Naive thymus-derived CD4-positive, alpha-beta T cell (primary cell): ENCODE results near the gene UPK3A. TPM values are rescaled to one million over a fixed set of nuclear protein-coding genes. Genes with fewer than 3 reads are reported as not detected.
"Not testable (repeated sequence)": the region's sequence is repeated elsewhere in the genome, so short reads cannot be mapped to it uniquely, and the experiment has no call there.

Experiments used
- ATAC-seq: fragments of 150-1000 bp; cut with Tn5 transposase; 2 replicates; pipeline ENCODE4 v1.10.0; 2021; ENCODE audit warnings: mild to moderate bottlenecking, moderate library complexity
- CTCF ChIA-PET: fragments of 350-600 bp; sonication (Branson Sonifier 250); formaldehyde crosslinking; loops from one replicate; lab custom pipeline; 2021; ENCODE audit warnings: antibody characterized with exemption; lab: Charles Lee
- POLR2A ChIA-PET: fragments of 350-600 bp; sonication (Branson Sonifier 250); formaldehyde crosslinking; loops from one replicate; lab custom pipeline; 2021; ENCODE audit warnings: antibody characterized with exemption, inconsistent platforms; lab: Charles Lee
- DNase-seq, 9 donors: peaks; one replicate each; pipeline versions ENCODE4 v3.0.0 to v3.0.0-alpha.2; 2020 to 2022; ENCODE audit warnings: mixed read lengths in 1 of 9
- H3K27ac ChIP-seq: one replicate; pipeline ENCODE4 v1.7.0; 2013; ENCODE audit warnings: mild to moderate bottlenecking, low read depth, low read length, moderate library complexity
- H3K27me3 ChIP-seq, 2 donors: one replicate each; pipeline ENCODE4 v1.7.0; 2013; ENCODE audit warnings: low read length in 2 of 2, mild to moderate bottlenecking in 2 of 2, moderate library complexity in 2 of 2; ENCODE audit not compliant: control insufficient read depth in 2 of 2, insufficient read depth in 2 of 2
- H3K36me3 ChIP-seq, 3 experiments: 1 replicate in 2 of 3; 2 replicates in 1 of 3; pipeline ENCODE4 v1.7.0; 2013; ENCODE audit warnings: low read length in 3 of 3, mild to moderate bottlenecking in 3 of 3, moderate library complexity in 1 of 3; ENCODE audit not compliant: insufficient read depth in 3 of 3, control insufficient read depth in 2 of 3
- H3K4me1 ChIP-seq, 2 donors: one replicate each; pipeline ENCODE4 v1.7.0; 2013; ENCODE audit warnings: low read length in 2 of 2, mild to moderate bottlenecking in 2 of 2, moderate library complexity in 1 of 2; ENCODE audit not compliant: control insufficient read depth in 2 of 2, insufficient read depth in 2 of 2
- H3K4me3 ChIP-seq: 2 replicates; pipeline ENCODE4 v1.7.0; 2013; ENCODE audit warnings: mild to moderate bottlenecking, low read length
- H3K9me3 ChIP-seq, 3 experiments: 1 replicate in 2 of 3; 2 replicates in 1 of 3; pipeline ENCODE4 v1.7.0; 2013; ENCODE audit warnings: low read length in 3 of 3; ENCODE audit not compliant: control insufficient read depth in 2 of 3
- H3K27ac Mint-ChIP-seq, 9 donors: one replicate each; pipeline ENCODE4 v1.8.0; 2020 to 2022; ENCODE audit warnings: mixed read lengths in 9 of 9, mild to moderate bottlenecking in 8 of 9, moderate library complexity in 5 of 9, inconsistent platforms in 2 of 9
- H3K27me3 Mint-ChIP-seq, 5 donors: one replicate each; pipeline ENCODE4 v1.8.0; 2021 to 2022; ENCODE audit warnings: mixed read lengths in 5 of 5, mild to moderate bottlenecking in 1 of 5
- H3K36me3 Mint-ChIP-seq, 5 donors: one replicate each; pipeline ENCODE4 v1.8.0; 2020 to 2022; ENCODE audit warnings: mixed read lengths in 5 of 5, mild to moderate bottlenecking in 3 of 5, inconsistent platforms in 1 of 5
- H3K4me1 Mint-ChIP-seq, 7 donors: one replicate each; pipeline ENCODE4 v1.8.0; 2020 to 2022; ENCODE audit warnings: mixed read lengths in 7 of 7, mild to moderate bottlenecking in 3 of 7, inconsistent platforms in 1 of 7
- H3K4me3 Mint-ChIP-seq, 10 donors: one replicate each; pipeline ENCODE4 v1.8.0; 2020 to 2022; ENCODE audit warnings: mild to moderate bottlenecking in 10 of 10, mixed read lengths in 10 of 10, moderate library complexity in 6 of 10, inconsistent platforms in 2 of 10
- H3K9me3 Mint-ChIP-seq, 11 donors: one replicate each; pipeline ENCODE4 v1.8.0; 2020 to 2022; ENCODE audit warnings: mixed read lengths in 11 of 11, mild to moderate bottlenecking in 4 of 11, inconsistent platforms in 1 of 11, moderate library complexity in 1 of 11
- intact Hi-C, 2 donors: fragments of 100-400 bp; cut with micrococcal nuclease; formaldehyde crosslinking; loops; one replicate each; pipeline ENCODE4 v1.15.1; 2023
- polyA plus RNA-seq, 2 donors: library from polyadenylated mRNA; unstranded; fragments of 300-500 nt; fragmentation: Illumina TruSeq; gene quantifications; one replicate each; pipeline ENCODE4 v1.2.3, GENCODE V29; 2021
- total RNA-seq, 6 experiments: library from RNA in 5 of 6; stranded (reverse) in 5 of 6; gene quantifications; 1 replicate in 5 of 6; 2 replicates in 1 of 6; pipeline ENCODE4 v1.2.3 and lab custom pipeline; 2021 to 2026

The UPK3A gene
- total and polyA plus RNA-seq, 7 experiments from 2014 or later = 0.25 to 0.61 TPM; not detected in 5

- peaks cover 0 to 6% (median 0%) of the 10 kb centered on the region in 5 donors for H3K27me3 Mint-ChIP-seq
- Histone ChIP-seq H3K36me3 (no peaks in the 10 kb centered on the region), H3K27ac (no peak overlapping the region), H3K9me3 (no peaks in the 10 kb centered on the region), H3K4me3 (no peak overlapping the region), H3K4me1 (peaks cover 8 to 9% of the 10 kb centered on the region in 2 donors), H3K27me3 (no peaks in the 10 kb centered on the region)
- intact Hi-C loops = no loop called here
- ATAC-seq (peak; percentile 43), DNase-seq (no peak)
- no peaks in the 10 kb centered on the region for H3K9me3 Mint-ChIP-seq
- H3K4me1 Mint-ChIP-seq = peaks cover 0 to 15% (median 9%) of the 10 kb centered on the region in 7 donors
- H3K4me3 Mint-ChIP-seq = no peak overlapping the region
- ChIA-PET POLR2A (no interaction called here), CTCF (no interaction called here)
- H3K36me3 Mint-ChIP-seq = no peaks in the 10 kb centered on the region
- no peak overlapping the region for H3K27ac Mint-ChIP-seq
These were observed 6.5 kb downstream of the UPK3A start for GRCh38 chr22:45291061-45291930.

GRCh38 chr22:45291931-45292290, 7.2 kb downstream of the UPK3A start:
- no peak for ATAC-seq
- Histone ChIP-seq H3K27ac (no peak overlapping the region), H3K4me1 (peaks cover 13 to 15% of the 10 kb centered on the region in 2 donors), H3K4me3 (no peak overlapping the region), H3K9me3 (no peaks in the 10 kb centered on the region), H3K36me3 (no peaks in the 10 kb centered on the region), H3K27me3 (no peaks in the 10 kb centered on the region)
- H3K27me3 Mint-ChIP-seq = no peaks in the 10 kb centered on the region
- H3K9me3 Mint-ChIP-seq = no peaks in the 10 kb centered on the region
- intact Hi-C loops = no loop called here
- H3K4me3 Mint-ChIP-seq = no peak overlapping the region
- peaks cover 5 to 21% (median 15%) of the 10 kb centered on the region in 7 donors for H3K4me1 Mint-ChIP-seq
- H3K27ac Mint-ChIP-seq = no peak overlapping the region
- POLR2A ChIA-PET = no interaction called here
- no peaks in the 10 kb centered on the region for H3K36me3 Mint-ChIP-seq
- CTCF ChIA-PET = no interaction called here
- DNase-seq = no peak

GRCh38 chr22:45292731-45293442, 8.1 kb downstream of the UPK3A start:
- Mint-ChIP-seq H3K4me3 (peak overlapping the region in 1 of 10 donors; percentile 35), H3K36me3 (no peaks in the 10 kb centered on the region), H3K9me3 (no peaks in the 10 kb centered on the region), H3K27ac (peak overlapping the region in 3 of 9 donors; percentile 14 to 71 (median 21)), H3K4me1 (peaks cover 7 to 31% (median 19%) of the 10 kb centered on the region in 7 donors), H3K27me3 (no peaks in the 10 kb centered on the region)
- ChIA-PET CTCF (no interaction called here), POLR2A (no interaction called here)
- Histone ChIP-seq H3K4me3 (no peak overlapping the region), H3K9me3 (no peaks in the 10 kb centered on the region), H3K27me3 (no peaks in the 10 kb centered on the region), H3K27ac (no peak overlapping the region), H3K4me1 (peaks cover 15 to 20% of the 10 kb centered on the region in 2 donors), H3K36me3 (no peaks in the 10 kb centered on the region)
- intact Hi-C loops = no loop called here
- no peak for DNase-seq
- no peak for ATAC-seq

- Histone ChIP-seq H3K36me3 (no peaks in the 10 kb centered on the region), H3K9me3 (no peaks in the 10 kb centered on the region), H3K4me3 (no peak overlapping the region), H3K27me3 (no peaks in the 10 kb centered on the region), H3K4me1 (peaks cover 15 to 20% of the 10 kb centered on the region in 2 donors), H3K27ac (no peak overlapping the region)
- Mint-ChIP-seq H3K27me3 (no peaks in the 10 kb centered on the region), H3K27ac (peak overlapping the region in 6 of 9 donors; percentile 21 to 82 (median 61)), H3K4me1 (peaks cover 7 to 39% (median 19%) of the 10 kb centered on the region in 7 donors), H3K4me3 (peak overlapping the region in 1 of 10 donors; percentile 62), H3K9me3 (no peaks in the 10 kb centered on the region), H3K36me3 (no peaks in the 10 kb centered on the region)
- intact Hi-C loops = no loop called here
- POLR2A ChIA-PET = interaction anchor here (1.0 kb wide), 1 partner anchor 12 kb away, joined by 3 read pairs; no protein-coding TSS in a partner anchor
- DNase-seq (no peak), ATAC-seq (no peak)
- CTCF ChIA-PET = no interaction called here
These were observed 9.3 kb downstream of the UPK3A start for GRCh38 chr22:45294030-45294429.

- H3K36me3 ChIP-seq, H3K9me3 ChIP-seq, H3K27me3 ChIP-seq, H3K36me3 Mint-ChIP-seq, DNase-seq, H3K27me3 Mint-ChIP-seq, ATAC-seq, H3K9me3 Mint-ChIP-seq, intact Hi-C loops, H3K4me3 Mint-ChIP-seq, H3K27ac ChIP-seq, H3K4me3 ChIP-seq: not testable (repeated sequence)
- POLR2A ChIA-PET = interaction anchor here (1.0 to 7.7 kb wide), 2 partner anchors 13 to 14 kb away, joined by 3 to 73 read pairs; partner anchors contain the start of gene FAM118A
- Mint-ChIP-seq H3K27ac (peak overlapping the region in 7 of 9 donors; percentile 5 to 94 (median 57)), H3K4me1 (peaks cover 12 to 43% (median 25%) of the 10 kb centered on the region in 7 donors)
- H3K4me1 ChIP-seq = peaks cover 15 to 20% of the 10 kb centered on the region in 2 donors
- CTCF ChIA-PET = interaction anchor here (0.7 kb wide), 1 partner anchor 155 kb away, joined by 3 read pairs; no protein-coding TSS in a partner anchor
These were observed 10.3 kb downstream of the UPK3A start for GRCh38 chr22:45295004-45295403.

GRCh38 chr22:45295492-45295891, 10.7 kb downstream of the UPK3A start:
- no peaks in the 10 kb centered on the region for H3K9me3 Mint-ChIP-seq
- Histone ChIP-seq H3K36me3 (no peaks in the 10 kb centered on the region), H3K4me3 (no peak overlapping the region), H3K9me3 (no peaks in the 10 kb centered on the region), H3K27ac (peak overlapping the region; percentile 40), H3K4me1 (peaks cover 14 to 20% of the 10 kb centered on the region in 2 donors), H3K27me3 (no peaks in the 10 kb centered on the region)
- CTCF ChIA-PET = interaction anchor here (0.7 kb wide), 1 partner anchor 155 kb away, joined by 3 read pairs; no protein-coding TSS in a partner anchor
- no peaks in the 10 kb centered on the region for H3K36me3 Mint-ChIP-seq
- POLR2A ChIA-PET = interaction anchor here (7.7 kb wide), 1 partner anchor 14 kb away, joined by 73 read pairs; the partner anchor contains the start of gene FAM118A
- no peak for DNase-seq
- intact Hi-C loops = no loop called here
- H3K4me1 Mint-ChIP-seq = peaks cover 12 to 43% (median 25%) of the 10 kb centered on the region in 7 donors
- peak overlapping the region; percentile 5 to 97 (median 82) for H3K27ac Mint-ChIP-seq
- H3K27me3 Mint-ChIP-seq = no peaks in the 10 kb centered on the region
- peak overlapping the region in 3 of 10 donors; percentile 39 to 66 (median 66) for H3K4me3 Mint-ChIP-seq
- no peak for ATAC-seq
